ENCODE measurements around the gene SNX13. TPM values are rescaled to one million over a fixed set of nuclear protein-coding genes. Genes with fewer than 3 reads are reported as not detected.

SNX13 gene
- total RNA-seq, 1 experiment from 2014 or later = 29.0 TPM

- no peaks in the 10 kb centered on the region for H3K79me2 ChIP-seq (ENCODE audit: insufficient read depth, low read length)
- H3K23ac ChIP-seq (ENCODE audit: insufficient read length, low read depth, low read length) = no peak overlapping the region
- no peaks in the 10 kb centered on the region for H3K23me2 ChIP-seq (ENCODE audit: insufficient read length, low read depth, low read length, poor library complexity, severe bottlenecking)
- no peaks in the 10 kb centered on the region for H3K27me3 Mint-ChIP-seq (ENCODE audit: low read depth)
- no peaks in the 10 kb centered on the region for H3K4me1 Mint-ChIP-seq
- no peak overlapping the region for H2AFZ ChIP-seq (ENCODE audit: low read length)
- WGBS (ENCODE audit: extremely low coverage, insufficient read length, low lambda C conversion rate) = no CpG with 5 or more reads among the region's 5 CpGs
- H2BK120ac ChIP-seq (ENCODE audit: low read depth, low read length, poor library complexity, severe bottlenecking) = no peak overlapping the region
- no peak overlapping the region for H3K4me2 ChIP-seq (ENCODE audit: insufficient read depth, insufficient read length, low read length)
- no peaks in the 10 kb centered on the region for H3K4me1 ChIP-seq (ENCODE audit: insufficient read depth, low read length)
- H4K8ac ChIP-seq (replicated peaks; ENCODE audit: insufficient read length, low read depth, low read length) = no peak overlapping the region
- no peak for TF ChIP-seq CTCF (conservative IDR thresholded peaks at IDR 0.05)
- H3K9ac ChIP-seq (ENCODE audit: extremely low read depth, insufficient read length, low read length) = no peak overlapping the region
- no peaks in the 10 kb centered on the region for H3K9me3 Mint-ChIP-seq
- no peak for DNase-seq
- H2BK5ac ChIP-seq (ENCODE audit: insufficient read length, low read length) = no peak overlapping the region
- H3K27ac ChIP-seq (ENCODE audit: insufficient read length, low read depth, low read length) = no peak overlapping the region
- no peak overlapping the region for H2BK12ac ChIP-seq (ENCODE audit: insufficient read length, low read depth, low read length)
- no peak overlapping the region for H2BK15ac ChIP-seq (ENCODE audit: low read depth, low read length)
- H3K4ac ChIP-seq (ENCODE audit: low read depth, low read length) = no peak overlapping the region
- H3K36me3 Mint-ChIP-seq (ENCODE audit: insufficient read depth in 1 of 3, low read depth in 3 of 3) = no peaks in the 10 kb centered on the region
- no peak overlapping the region for H3K27ac Mint-ChIP-seq
- no peak overlapping the region for H3T11ph ChIP-seq (ENCODE audit: low read length)
- no peaks in the 10 kb centered on the region for H3K79me1 ChIP-seq (ENCODE audit: insufficient read depth, low read depth, low read length, poor library complexity, severe bottlenecking)
- no peak overlapping the region for H3K56ac ChIP-seq (ENCODE audit: insufficient read length, low read depth, low read length)
- H3K14ac ChIP-seq (ENCODE audit: insufficient read depth, low read length) = no peak overlapping the region
- H3K9me3 ChIP-seq (ENCODE audit: control insufficient read depth, low read depth, low read length) = no peaks in the 10 kb centered on the region
- no peak overlapping the region for H4K91ac ChIP-seq (ENCODE audit: insufficient read length, low read depth, low read length)
- no peak overlapping the region for H4K5ac ChIP-seq (ENCODE audit: insufficient read length, low read depth, low read length)
- no peaks in the 10 kb centered on the region for H4K20me1 ChIP-seq (ENCODE audit: control insufficient read depth, insufficient read depth, insufficient read length)
- no peak overlapping the region for H2BK20ac ChIP-seq (ENCODE audit: low read depth, low read length, poor library complexity, severe bottlenecking)
- H2AK5ac ChIP-seq (ENCODE audit: insufficient read length, low read length) = no peak overlapping the region
- no peak overlapping the region for H3K18ac ChIP-seq (ENCODE audit: insufficient read length, low read depth, low read length)
- H3K4me3 Mint-ChIP-seq = no peak overlapping the region
- H3K27me3 ChIP-seq (ENCODE audit: insufficient read depth, low read length) = no peaks in the 10 kb centered on the region
These were observed 28.8 kb upstream of the SNX13 start for GRCh38 chr7:17968791-17969715.
